Liver (tissue), 9 donors: ENCODE measurements around the gene TNS1. TPM values are rescaled to one million over a fixed set of nuclear protein-coding genes. Genes with fewer than 3 reads are reported as not detected.

Experiments used
- DNase-seq: peaks from one replicate; pipeline ENCODE4 v3.0.0-alpha.2; 2017; ENCODE audit warnings: low spot score
- H3K27ac ChIP-seq, 2 donors: one replicate each; pipeline ENCODE4 v1.7.0; 2013; ENCODE audit warnings: inconsistent platforms in 2 of 2, low read length in 2 of 2, control low read depth in 1 of 2, low read depth in 1 of 2, mild to moderate bottlenecking in 1 of 2
- H3K27me3 ChIP-seq, 4 donors: one replicate each; pipeline versions ENCODE4 v1.6.1 to v1.7.0; 2013; ENCODE audit warnings: low read length in 3 of 4, inconsistent platforms in 1 of 4, mild to moderate bottlenecking in 1 of 4, moderate library complexity in 1 of 4; ENCODE audit not compliant: control insufficient read depth in 4 of 4, insufficient read depth in 4 of 4
- H3K36me3 ChIP-seq, 4 donors: one replicate each; pipeline versions ENCODE4 v1.6.1 to v1.7.0; 2013; ENCODE audit warnings: low read length in 3 of 4, mild to moderate bottlenecking in 3 of 4, low read depth in 1 of 4, moderate library complexity in 1 of 4; ENCODE audit not compliant: control insufficient read depth in 4 of 4, insufficient read depth in 3 of 4
- H3K4me1 ChIP-seq, 4 donors: one replicate each; pipeline versions ENCODE4 v1.6.1 to v1.7.0; 2013; ENCODE audit warnings: low read length in 3 of 4, mild to moderate bottlenecking in 3 of 4, moderate library complexity in 1 of 4; ENCODE audit not compliant: control insufficient read depth in 4 of 4, insufficient read depth in 4 of 4
- H3K4me3 ChIP-seq, 3 donors: one replicate each; pipeline versions ENCODE4 v1.6.1 to v1.7.0; 2013; ENCODE audit warnings: low read length in 3 of 3, control low read depth in 1 of 3, low read depth in 1 of 3, mild to moderate bottlenecking in 1 of 3
- H3K9ac ChIP-seq, 2 donors: one replicate each; pipeline ENCODE4 v1.7.0; 2013; ENCODE audit warnings: low read length in 2 of 2, mild to moderate bottlenecking in 2 of 2, moderate library complexity in 2 of 2, control low read depth in 1 of 2, low read depth in 1 of 2
- H3K9me3 ChIP-seq, 4 donors: one replicate each; pipeline versions ENCODE4 v1.6.1 to v1.7.0; 2013; ENCODE audit warnings: low read length in 3 of 4; ENCODE audit not compliant: control insufficient read depth in 4 of 4
- ATF3 ChIP-seq: IDR thresholded peaks from 2 replicates; pipeline ENCODE4 v1.6.1; 2016; ENCODE audit warnings: antibody characterized with exemption
- CTCF ChIP-seq: fragments of 150-350 bp; IDR thresholded peaks from 2 replicates; pipeline ENCODE4 v1.5.1; 2017; ENCODE audit warnings: improper control_type of control experiment, low read depth, low read length; ENCODE audit not compliant: missing input control
- EGR1 ChIP-seq, 2 donors: IDR thresholded peaks; 2 replicates each; pipeline ENCODE4 v1.6.1; 2016 to 2018; ENCODE audit warnings: antibody characterized with exemption in 2 of 2, low read depth in 2 of 2
- FOXA1 ChIP-seq: IDR thresholded peaks from 2 replicates; pipeline ENCODE4 v1.6.1; 2016; ENCODE audit warnings: antibody characterized with exemption
- FOXA2 ChIP-seq: IDR thresholded peaks from 2 replicates; pipeline ENCODE4 v1.6.1; 2016; ENCODE audit warnings: antibody characterized with exemption
- GABPA ChIP-seq, 2 donors: IDR thresholded peaks in 1 of 2; conservative IDR thresholded peaks in 1 of 2; 2 replicates each; pipeline ENCODE4 v1.6.1; 2016; ENCODE audit warnings: antibody characterized with exemption in 2 of 2, mild to moderate bottlenecking in 1 of 2, moderate library complexity in 1 of 2
- HNF4A ChIP-seq, 2 donors: conservative IDR thresholded peaks; 2 replicates each; pipeline ENCODE4 v1.6.1; 2016; ENCODE audit warnings: antibody characterized with exemption in 2 of 2, mild to moderate bottlenecking in 2 of 2
- HNF4G ChIP-seq: IDR thresholded peaks from 2 replicates; pipeline ENCODE4 v1.6.1; 2016; ENCODE audit warnings: antibody characterized with exemption
- JUND ChIP-seq, 2 donors: IDR thresholded peaks; 2 replicates each; pipeline ENCODE4 v1.6.1; 2016; ENCODE audit warnings: antibody characterized with exemption in 2 of 2
- NR2F2 ChIP-seq: IDR thresholded peaks from 2 replicates; pipeline ENCODE4 v1.6.1; 2016; ENCODE audit warnings: antibody characterized with exemption
- RAD21 ChIP-seq, 2 donors: IDR thresholded peaks; 2 replicates each; pipeline ENCODE4 v1.6.1; 2016; ENCODE audit warnings: antibody characterized with exemption in 2 of 2, mild to moderate bottlenecking in 2 of 2
- REST ChIP-seq: IDR thresholded peaks from 2 replicates; pipeline ENCODE4 v1.6.1; 2016; ENCODE audit warnings: antibody characterized with exemption, mild to moderate bottlenecking
- RXRA ChIP-seq, 2 donors: IDR thresholded peaks; 2 replicates each; pipeline ENCODE4 v1.6.1; 2017 to 2018; ENCODE audit warnings: antibody characterized with exemption in 2 of 2, mild to moderate bottlenecking in 1 of 2
- SP1 ChIP-seq: IDR thresholded peaks from 2 replicates; pipeline ENCODE4 v1.6.1; 2018; ENCODE audit warnings: antibody characterized with exemption, mild to moderate bottlenecking
- TAF1 ChIP-seq: conservative IDR thresholded peaks from 2 replicates; pipeline ENCODE4 v1.6.1; 2016; ENCODE audit warnings: antibody characterized with exemption, mild to moderate bottlenecking
- YY1 ChIP-seq: IDR thresholded peaks from 2 replicates; pipeline ENCODE4 v1.6.1; 2016; ENCODE audit warnings: antibody characterized with exemption, mild to moderate bottlenecking
- ZBTB33 ChIP-seq: IDR thresholded peaks from 2 replicates; pipeline ENCODE4 v1.6.1; 2016; ENCODE audit warnings: antibody characterized with exemption
- WGBS: extraction: QIAGEN DNeasy Blood & Tissue Kit; methylation state at CpG from one replicate; pipeline ENCODE4 v1.1.7; 2013; 5-methylcytosine and 5-hydroxymethylcytosine counted together
- polyA plus RNA-seq, 2 donors: library from polyadenylated mRNA; stranded (reverse) in 1 of 2; unstranded in 1 of 2; fragments of 200-250 nt in 1 of 2; fragments of >200 nt in 1 of 2; fragmentation: Nextera tagmentation in 1 of 2; extraction: Ambion mirVana in 1 of 2; gene quantifications; one replicate each; pipeline versions ENCODE4 v1.2.1 to v1.2.3, GENCODE V29; 2013 to 2015
- total RNA-seq, 2 donors: library from RNA; depleted of rRNA; stranded (reverse); fragments of >200 nt; gene quantifications; one replicate each; pipeline ENCODE4 v1.2.3, GENCODE V29; 2014
- TF ChIP-seq, protein P1 (sequence below): IDR thresholded peaks from 2 replicates; pipeline ENCODE4 v1.6.1; 2016; ENCODE audit warnings: antibody characterized with exemption
- donor health status: healthy.
- donor health status: healthy.
- donor health status: healthy.
- donor health status: healthy.
- donor health status: healthy.

TNS1 gene
- total and polyA plus RNA-seq, 4 donors: 16.3 to 128 (median 57.3) TPM

DNA sequence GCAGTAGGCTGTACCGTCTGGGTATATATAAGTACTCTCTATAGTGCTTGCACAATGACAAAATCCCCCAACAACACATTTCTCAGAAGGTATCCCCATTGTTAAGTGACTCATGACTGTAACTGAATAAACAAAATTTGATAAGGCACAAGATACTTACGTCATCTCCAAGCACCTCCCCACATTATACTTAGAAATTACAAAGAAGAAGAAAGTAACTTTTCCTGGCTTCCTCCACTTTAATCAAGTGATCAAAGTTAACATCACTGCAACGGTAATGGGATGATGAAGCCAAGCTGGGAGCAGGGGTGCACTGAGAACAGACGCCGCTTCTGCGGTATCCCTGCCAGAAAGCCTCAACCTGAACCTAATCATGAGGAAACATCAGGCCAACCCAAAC, 9.7 kb downstream of the TNS1 start:
- Histone ChIP-seq H3K4me1 (peaks cover 0 to 6% (median 3%) of the 10 kb centered on the region in 4 donors), H3K36me3 (no peaks in the 10 kb centered on the region), H3K27ac (no peak overlapping the region), H3K9ac (no peak overlapping the region), H3K27me3 (no peaks in the 10 kb centered on the region), H3K9me3 (no peaks in the 10 kb centered on the region), H3K4me3 (no peak overlapping the region)
- WGBS: 80% methylated on average over 6 of the region's 6 CpGs
- DNase-seq: no peak
- TF ChIP-seq ATF3 (no peak), RAD21 (IDR thresholded peaks at IDR 0.05) (no peak), NR2F2 (no peak), YY1 (no peak), SP1 (no peak)
- TF ChIP-seq, protein P1, sequence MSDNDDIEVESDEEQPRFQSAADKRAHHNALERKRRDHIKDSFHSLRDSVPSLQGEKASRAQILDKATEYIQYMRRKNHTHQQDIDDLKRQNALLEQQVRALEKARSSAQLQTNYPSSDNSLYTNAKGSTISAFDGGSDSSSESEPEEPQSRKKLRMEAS: no peak

- no peaks in the 10 kb centered on the region for H3K9me3 ChIP-seq
- H3K27me3 ChIP-seq: no peaks in the 10 kb centered on the region
- H3K9ac ChIP-seq: no peak overlapping the region
- peaks cover 0 to 11% (median 7%) of the 10 kb centered on the region in 4 donors for H3K4me1 ChIP-seq
- 91% methylated on average over 3 of the region's 3 CpGs for WGBS
- H3K27ac ChIP-seq: no peak overlapping the region
- TF ChIP-seq SP1 (no peak), NR2F2 (no peak), FOXA2 (no peak), RXRA (IDR thresholded peaks at IDR 0.05) (no peak), GABPA (IDR thresholded peaks at IDR 0.05 in 1 of 2, conservative IDR thresholded peaks at IDR 0.05 in 1 of 2) (no peak), REST (no peak), ZBTB33 (no peak), FOXA1 (no peak), HNF4G (no peak), HNF4A (conservative IDR thresholded peaks at IDR 0.05) (no peak), ATF3 (no peak), JUND (IDR thresholded peaks at IDR 0.05) (no peak), EGR1 (IDR thresholded peaks at IDR 0.05; ENCODE audit: low read depth in 2 of 2) (no peak), YY1 (no peak), CTCF (no peak), RAD21 (IDR thresholded peaks at IDR 0.05) (no peak), TAF1 (no peak)
- H3K4me3 ChIP-seq: no peak overlapping the region
- no peak for DNase-seq
- H3K36me3 ChIP-seq: no peaks in the 10 kb centered on the region
Measured at GRCh38 chr2:217992061-217992460, 10.7 kb downstream of the TNS1 start.
